HG02870 (cell line): ENCODE measurements around the gene PIGL.

ENCODE experiments used
- ATAC-seq: cut with Tn5 transposase; IDR thresholded peaks from one replicate; pipeline ENCODE4 v1.9.1; 2021; ENCODE audit warnings: mild to moderate bottlenecking, moderate library complexity; ENCODE audit not compliant: unreplicated experiment

Gene PIGL

DNA sequence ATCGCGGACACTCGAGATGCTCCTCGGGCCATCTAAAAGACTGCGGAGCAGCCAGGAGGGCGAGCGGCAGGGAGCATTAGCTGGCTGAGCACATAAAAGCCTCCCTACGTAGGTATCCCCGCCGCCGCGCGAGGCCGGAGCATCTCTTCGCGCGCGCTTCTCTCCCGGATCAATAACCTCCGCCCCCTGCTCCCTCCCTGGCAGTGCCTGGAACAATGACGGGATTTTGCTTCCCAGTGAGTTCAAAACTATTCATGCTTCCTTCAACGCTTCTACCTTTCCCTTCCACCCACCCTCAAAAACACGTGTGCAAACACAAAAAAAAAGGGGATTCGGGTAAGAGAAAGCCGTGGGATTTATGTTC is 135.3 kb downstream of the PIGL start:
- no peak for ATAC-seq

DNA sequence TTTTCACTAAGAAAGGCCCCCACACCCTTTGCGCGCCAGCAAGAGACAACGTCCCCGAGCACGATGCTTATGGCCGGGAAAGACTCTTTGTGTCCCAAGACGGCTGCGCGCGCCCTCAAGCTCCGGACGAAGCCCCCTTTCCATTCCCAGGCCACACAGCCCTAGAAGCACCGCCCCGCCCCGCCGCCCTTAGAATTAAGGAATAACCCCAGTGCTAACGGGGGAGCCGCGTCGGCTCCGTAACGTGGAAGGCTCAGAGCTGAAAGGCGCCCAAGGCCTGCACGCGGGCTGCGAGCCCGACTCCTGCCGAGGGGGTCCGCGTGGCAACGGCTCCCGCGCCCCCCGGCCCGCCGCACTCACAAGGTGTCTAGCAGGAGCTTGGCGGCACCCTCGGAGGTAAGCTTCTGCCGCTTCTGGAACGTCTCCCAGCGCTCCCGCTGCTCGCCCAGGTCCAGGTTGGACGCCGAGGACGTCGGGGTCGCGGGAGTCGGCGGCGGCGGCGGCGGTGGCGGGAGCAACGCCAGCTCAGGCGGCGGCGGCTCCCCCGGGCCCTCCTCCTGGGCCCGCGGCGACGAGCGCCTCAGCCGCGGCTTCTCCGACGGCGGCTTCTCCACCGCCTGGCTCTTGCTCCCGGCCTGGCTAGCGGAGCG is 135.8 kb downstream of the PIGL start:
- peak; percentile 39 for ATAC-seq

DNA sequence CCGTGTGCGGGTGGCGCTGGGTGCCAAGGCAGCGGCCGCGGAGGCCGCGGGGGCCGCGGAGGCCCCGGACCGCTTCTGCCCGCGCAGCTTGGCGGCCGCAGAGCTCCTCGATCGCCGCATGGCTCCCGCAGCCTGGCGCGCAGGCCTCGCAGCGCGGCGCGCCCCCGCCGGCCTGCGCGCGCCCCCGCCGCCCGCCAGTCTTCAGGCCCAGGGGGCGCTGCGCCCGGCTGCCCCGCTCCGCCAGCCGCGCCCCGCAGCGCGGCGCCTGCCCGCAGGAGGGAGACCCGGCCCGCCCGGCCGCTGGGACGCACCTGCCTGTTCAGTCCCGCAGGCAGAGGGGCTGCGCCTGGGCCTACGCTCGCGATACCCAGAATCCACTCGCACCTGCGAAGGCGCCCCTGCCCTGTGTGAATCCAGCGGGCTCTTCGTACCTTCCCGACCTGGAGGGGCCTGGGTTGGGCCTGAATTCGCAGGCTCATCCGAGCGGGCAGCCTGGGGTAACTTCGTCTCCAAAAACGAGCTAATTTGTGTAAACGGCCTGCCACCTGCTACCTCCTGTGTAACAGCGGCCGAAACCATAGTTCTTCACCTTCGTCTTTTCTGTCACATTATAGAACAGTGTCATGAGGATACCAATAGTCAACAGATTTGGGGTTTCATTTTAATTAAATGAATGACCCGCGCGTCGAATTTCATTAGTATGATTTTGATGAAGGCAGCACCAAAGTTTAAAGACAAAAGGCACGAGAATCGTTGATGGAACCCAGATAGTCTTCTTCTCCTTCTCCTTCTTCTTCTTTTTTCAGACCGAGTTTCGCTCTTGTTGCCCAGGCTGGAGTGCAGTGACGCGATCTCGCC is 136.5 kb downstream of the PIGL start, which contains the start of gene CENPV:
Gene CENPV, minus strand, starts transcription at position 153 of the 858 bp plus-strand sequence. Its CDS starts 33 bp downstream, at position 120.
- ATAC-seq: peak; percentile 47

DNA sequence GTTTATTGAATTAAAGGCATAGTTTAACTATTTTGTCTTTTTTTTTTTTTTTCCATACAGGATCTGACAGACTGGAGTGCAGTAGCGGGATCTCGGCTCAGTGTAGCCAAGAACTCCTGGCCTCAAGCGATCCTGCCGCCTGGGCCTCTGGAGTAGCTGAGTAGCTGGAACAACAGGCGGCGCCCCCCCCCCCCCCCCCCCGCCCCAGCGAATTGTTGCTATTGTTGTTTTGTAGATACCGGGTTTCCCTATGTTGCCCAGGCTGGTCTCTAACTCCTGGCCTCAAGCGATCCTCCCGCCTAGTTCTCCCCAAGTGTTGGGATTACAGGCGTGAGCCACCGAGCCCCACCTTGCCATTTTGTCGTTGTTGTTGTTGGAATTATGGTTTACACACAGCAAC is 137.6 kb downstream of the PIGL start:
- ATAC-seq: no peak

DNA sequence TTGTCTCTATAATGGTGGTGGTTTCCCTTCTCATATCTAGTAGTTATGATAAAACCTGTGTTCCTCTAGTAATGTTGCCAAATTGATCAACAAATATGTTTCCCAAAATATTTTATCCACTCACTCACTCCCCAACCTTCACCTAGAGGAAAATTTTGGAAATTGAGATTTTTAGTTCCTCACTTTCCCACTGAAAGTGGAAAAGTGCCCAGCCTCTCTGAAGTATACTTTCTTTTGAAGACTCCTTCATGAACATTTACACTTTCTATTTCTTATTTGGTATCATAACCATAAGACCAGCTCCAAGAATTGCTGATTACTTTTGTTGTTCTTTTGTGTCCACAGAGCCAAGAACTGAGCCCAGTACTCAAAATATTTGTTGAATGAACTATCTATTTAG is 141.4 kb downstream of the PIGL start:
- ATAC-seq: no peak

DNA sequence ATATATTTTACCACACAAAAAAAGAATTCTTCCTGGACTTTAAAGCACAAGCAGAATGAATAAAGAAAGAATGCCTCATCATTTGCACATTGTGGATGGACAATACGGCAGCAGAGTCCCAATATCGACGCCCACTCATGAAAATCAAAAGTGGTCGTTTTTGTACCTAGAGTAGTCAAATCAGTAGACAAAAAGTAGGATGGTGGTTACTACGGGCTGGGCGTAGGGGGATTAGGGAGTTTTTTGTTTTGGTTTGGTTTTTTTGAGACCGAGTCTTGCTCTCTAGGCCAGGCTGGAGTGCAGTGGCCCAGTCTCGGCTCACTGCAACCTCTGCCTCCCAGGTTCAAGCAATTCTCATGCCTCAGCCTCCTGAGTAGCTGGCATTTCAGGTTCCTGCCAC is 144.9 kb downstream of the PIGL start:
- peak; percentile 47 for ATAC-seq

DNA sequence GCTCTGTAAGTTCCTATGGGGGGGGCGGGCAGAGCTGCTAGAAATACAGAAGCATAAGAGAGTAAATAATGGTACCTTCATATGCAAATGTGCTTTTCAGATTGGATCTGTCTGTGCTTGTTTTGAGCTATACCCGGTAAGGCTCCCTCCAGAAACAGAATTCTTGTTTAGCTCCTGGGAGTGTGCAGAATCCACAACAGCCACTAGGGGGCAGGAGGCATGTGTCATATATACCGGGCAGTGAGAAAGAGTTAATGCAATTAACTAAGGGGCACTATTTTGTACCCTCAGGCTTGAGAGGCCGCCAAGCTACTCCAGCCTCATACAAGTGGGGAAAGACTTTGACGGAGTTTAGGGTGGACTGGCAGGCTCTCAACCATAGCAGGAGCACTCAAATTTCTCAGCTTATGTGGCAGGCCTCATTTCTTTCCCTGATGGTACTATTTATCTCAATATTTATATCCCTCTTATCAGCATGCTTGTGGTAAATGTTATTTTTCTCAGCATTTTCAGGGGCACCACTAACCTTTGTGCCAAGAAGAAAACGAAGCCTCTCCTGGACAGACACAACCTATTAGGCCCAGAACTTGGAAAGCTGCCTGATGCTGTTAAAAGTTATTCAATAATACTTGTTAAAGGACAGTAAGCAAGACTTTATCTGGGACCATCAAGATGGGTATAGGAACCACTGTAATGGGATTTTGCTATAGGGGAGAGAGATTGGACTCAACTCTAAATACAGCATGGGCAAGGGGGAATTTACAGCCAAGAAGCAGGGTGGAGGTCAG is 146.9 kb downstream of the PIGL start:
- no peak for ATAC-seq

DNA sequence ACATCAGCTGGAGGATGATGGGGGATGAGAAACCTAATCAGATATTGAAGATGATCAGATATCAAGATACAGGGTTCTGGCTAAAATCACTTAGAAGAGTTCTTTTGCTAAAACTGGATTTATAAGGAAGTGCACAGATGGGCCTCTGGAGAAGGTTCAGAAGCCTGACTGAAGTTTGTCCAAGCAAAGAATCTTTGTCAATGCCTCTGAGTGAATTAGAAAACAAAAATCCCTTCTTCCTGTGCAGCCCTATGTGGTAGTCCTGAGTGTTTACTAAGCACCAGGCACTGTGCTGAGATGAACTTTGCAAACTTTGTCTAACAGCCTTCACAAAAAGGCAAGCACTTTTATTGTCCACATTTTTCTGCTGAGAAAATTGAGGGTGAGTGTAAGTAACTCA is 147.6 kb downstream of the PIGL start:
- no peak for ATAC-seq

DNA sequence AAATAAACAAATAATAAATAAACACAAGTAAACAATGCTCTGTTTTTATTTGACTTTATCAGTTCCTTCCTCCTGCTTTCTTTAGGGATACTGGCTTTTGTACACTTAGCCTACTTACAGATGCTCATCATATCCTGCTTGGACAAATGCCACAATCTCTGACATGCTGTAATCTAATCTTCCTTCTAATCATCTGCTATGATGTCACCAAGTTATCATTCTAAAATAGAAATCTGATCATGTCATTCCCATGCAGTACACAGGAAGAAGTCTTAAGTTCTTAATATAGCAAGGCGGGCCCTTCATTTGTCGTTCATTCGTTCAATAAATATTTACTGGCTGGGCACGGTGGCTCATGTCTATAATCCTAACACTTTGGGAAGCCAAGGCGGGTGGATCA is 154.7 kb downstream of the PIGL start:
- no peak for ATAC-seq

DNA sequence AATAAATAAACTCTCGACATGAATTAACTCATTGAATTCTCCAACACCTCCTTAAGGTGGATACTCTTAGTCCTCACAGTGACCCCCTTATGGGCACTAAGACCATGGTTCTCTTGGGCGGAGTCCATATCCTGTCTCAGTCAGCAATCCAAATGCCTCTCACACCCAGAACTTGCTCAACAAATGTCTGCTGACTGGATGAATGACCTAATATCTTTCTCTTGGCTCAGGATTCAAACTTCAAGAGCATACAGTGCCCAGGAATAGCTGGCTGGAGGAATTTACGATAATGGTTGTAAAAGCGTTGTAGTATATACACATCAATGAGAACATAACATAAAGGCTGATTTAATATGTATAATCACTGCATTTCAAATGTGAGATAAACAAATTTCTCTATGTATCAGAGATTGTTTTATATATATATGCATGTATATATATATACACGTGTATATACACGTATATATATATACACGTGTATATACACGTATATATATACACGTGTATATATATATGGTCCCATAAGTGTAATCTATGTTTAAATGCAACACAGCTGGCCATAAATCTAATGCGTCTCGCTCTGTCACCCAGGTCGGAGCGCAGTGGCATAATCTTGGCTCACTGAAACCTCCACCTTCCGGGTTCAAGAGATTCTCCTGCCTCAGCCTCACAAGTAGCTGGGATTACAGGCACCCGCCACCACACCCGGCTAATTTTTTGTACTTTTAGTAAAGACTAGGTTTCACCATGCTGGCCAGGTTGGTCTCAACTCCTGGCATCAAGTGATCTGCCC is 157.3 kb downstream of the PIGL start:
- no peak for ATAC-seq
